ENCODE results near the gene PADI6.

The PADI6 gene

DNA sequence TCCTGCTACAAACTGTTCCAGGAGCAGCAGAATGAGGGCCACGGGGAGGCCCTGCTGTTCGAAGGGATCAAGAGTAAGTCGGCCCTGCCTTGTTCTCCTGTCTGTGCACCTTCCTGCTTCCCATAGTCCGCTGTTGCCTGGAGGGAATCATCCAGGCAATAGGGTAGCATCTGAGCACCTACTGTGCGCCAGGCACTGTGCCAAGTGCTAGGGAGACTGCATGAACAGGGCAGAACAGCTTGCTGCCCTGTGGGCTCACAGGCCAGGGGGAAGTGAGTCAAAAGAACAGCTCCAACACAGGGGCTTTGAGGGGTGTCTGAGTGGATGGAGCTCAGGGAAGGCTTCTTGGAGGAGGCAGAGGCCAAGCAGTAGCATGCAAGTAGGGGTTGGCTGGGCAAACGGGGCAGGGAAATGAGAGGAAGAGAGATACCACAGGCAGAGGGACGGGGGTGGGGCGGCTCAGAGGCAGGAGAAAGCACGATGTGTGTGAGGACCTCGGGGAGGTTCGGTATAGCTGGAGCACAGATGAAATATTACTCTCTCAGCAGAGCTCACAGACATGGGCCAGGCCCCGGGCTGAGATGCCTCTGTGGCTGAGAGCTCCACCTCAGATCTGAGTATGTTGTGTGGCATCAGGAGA is 15.5 kb upstream of the PADI6 start:
- no peak for DNase-seq (ENCODE audit: low spot score)

DNA sequence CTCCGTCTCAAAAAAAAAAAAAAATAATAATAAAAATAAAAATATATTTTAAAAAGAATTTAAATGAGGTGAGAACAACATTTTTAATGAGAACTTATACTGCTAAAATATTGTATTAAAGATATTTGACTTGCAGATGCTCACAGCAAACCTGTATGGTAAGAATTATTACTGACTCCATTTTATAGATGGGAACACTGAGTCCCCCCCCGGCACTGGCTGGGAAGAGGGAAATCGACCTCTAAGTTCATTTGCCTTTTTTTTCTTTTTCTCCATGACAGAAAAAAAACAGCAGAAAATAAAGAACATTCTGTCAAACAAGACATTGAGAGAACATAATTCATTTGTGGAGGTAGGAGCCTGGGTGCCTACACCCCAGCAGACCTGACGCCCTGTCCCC is 13.4 kb upstream of the PADI6 start:
- DNase-seq (ENCODE audit: low spot score) = no peak

- DNase-seq (ENCODE audit: low spot score) = no peak
Observed at GRCh38 chr1:17359031-17359430, 13.0 kb upstream of the PADI6 start.

DNA sequence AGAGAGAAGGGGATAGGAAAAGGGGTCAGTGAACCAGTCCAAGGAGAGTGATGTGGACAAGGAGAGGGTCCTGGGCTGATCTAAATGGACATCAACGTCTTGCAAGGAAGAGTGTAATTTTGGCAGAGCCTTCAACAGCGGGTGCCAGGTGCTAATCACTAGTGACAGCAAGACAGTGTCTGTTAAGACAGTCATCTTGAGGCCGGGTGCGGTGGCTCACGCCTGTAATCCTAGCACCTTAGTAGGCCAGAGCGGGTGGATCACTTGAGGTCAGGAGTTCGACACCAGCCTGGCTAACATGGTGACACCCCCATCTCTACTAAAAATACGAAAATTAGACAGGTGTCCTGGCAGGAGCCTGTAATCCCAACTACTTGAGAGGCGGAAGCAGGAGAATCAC is 12.2 kb upstream of the PADI6 start:
- no peak for DNase-seq (ENCODE audit: low spot score)

GRCh38 chr1:17360272-17360956 is 11.6 kb upstream of the PADI6 start:
- no peak for DNase-seq (ENCODE audit: low spot score)

DNA sequence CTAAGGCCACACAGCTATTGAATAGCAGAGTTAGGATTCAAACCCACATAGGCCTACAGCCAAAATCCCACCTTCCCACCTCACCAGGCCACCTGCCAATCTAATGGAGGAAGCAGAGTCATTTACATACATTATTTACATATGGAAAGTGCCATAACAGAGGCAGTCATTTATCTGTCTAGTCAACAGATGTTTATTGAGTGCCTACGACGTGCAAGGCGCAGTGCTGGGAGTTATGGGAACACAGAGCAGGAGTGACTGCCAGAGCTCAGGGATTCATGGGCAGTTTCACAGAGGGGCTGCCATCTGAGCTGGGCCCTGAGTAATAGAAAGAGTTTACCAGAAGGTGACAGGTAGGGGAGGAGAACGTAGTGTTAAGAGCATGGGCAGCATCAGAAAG is 10.3 kb upstream of the PADI6 start:
- no peak for DNase-seq (ENCODE audit: low spot score)

DNA sequence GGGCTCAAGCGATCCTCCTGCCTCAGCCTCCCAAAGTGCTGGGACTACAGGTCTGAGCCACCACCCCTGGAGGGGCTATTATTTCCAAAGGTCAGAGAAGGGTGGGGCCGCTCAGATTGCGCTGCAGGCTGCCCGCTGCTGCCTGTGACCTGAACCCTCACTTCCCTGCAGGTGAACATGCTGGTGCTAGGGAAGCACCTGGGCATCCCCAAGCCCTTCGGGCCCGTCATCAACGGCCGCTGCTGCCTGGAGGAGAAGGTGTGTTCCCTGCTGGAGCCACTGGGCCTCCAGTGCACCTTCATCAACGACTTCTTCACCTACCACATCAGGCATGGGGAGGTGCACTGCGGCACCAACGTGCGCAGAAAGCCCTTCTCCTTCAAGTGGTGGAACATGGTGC is 8.6 kb upstream of the PADI6 start:
- DNase-seq (ENCODE audit: low spot score) = no peak

- no peak for DNase-seq (ENCODE audit: low spot score)
Observed at GRCh38 chr1:17363771-17364170, 8.2 kb upstream of the PADI6 start.

DNA sequence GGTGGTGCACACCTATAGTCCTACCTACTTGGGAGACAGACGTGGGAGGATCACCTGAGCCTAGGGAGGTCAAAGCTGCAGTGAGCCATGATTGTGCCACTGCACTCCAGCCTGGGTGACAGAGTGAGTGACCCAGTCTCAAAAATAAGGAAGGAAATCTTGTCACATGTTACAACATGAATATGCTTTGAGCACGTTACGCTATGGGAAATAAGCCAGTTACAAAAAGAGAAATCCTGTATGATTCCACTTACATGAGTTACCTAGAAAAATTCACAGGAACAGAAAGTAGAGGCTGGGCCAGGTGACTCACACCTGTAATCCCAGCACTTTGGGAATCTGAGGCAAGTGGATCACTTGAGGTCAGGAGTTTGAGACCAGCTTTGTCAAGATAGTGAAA is 6.7 kb upstream of the PADI6 start:
- DNase-seq (ENCODE audit: low spot score) = no peak

DNA sequence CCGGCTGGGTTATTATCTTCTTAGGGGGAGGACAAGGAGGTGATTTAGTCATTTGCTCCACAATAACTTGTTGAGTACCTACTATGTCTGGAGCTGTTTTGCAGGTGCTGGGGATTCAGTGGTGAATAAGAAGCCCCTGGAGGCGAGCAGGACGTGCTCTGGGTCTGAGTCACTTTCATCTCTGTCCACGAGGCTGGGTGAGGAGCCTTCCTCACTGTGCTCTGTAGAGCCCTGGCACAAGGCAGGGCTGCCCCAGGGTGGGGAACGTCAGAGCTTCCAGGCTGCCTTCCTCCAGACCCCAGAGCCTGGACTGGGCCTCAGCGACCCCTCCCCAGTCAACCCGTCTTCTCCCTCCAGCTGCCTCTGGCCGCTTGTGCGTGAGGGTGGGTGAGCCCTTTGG is 2.5 kb upstream of the PADI6 start:
- DNase-seq (ENCODE audit: low spot score) = peak; percentile 46

DNA sequence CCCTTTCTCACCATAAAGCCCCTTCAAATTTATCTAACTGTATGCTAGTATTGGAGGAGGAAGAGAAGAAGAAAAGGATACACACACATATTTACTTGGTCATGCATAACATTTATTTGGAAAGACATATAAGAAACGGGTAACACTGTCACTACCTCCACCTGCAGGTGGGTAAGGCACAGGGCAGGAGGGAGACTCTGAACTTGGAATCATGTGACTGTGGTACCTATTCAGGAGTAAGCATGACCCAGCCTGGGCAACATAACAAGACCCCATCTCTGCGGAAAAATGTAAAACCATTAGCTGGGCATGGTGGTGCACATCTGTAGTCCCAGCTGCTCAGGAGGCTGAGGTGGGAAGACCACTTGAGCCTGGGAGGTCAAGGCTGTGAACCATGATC is 1.4 kb upstream of the PADI6 start:
- DNase-seq (ENCODE audit: low spot score) = no peak

- no peak for DNase-seq (ENCODE audit: low spot score)
Observed at GRCh38 chr1:17372955-17373354, 959 bp downstream of the PADI6 start.

- DNase-seq (ENCODE audit: low spot score) = no peak
Observed at GRCh38 chr1:17375651-17376050, 3.7 kb downstream of the PADI6 start.

DNA sequence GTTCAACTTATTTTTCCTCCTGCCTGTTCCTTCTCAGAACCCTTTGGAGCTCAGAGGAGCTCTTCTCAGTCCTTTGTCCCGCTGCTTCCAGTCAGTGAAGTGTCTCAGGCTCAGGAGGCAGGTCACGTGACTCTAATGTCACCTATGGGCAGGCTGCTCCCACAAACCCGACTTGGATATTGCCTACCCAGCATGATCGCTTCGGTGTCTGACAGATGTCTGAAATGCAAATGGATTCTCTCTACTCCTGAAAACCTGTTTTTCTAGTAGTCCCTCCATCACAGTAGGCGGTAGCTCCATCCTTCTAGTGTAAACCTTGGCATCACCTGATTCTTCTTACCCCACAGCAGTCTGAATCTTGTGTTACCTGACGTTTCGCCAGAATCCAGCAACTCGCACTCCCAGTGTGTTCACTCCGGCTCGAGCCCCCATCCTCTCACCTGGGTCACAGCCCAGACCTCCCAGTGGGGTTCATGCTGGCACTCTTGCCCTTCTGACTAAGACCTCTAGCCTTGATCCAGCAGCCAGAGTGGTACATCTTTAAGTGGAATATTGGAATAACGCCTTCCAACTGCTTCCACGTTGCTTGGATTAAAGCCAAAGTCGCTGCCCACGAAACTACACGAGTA is 5.4 kb downstream of the PADI6 start:
- no peak for DNase-seq (ENCODE audit: low spot score)

DNA sequence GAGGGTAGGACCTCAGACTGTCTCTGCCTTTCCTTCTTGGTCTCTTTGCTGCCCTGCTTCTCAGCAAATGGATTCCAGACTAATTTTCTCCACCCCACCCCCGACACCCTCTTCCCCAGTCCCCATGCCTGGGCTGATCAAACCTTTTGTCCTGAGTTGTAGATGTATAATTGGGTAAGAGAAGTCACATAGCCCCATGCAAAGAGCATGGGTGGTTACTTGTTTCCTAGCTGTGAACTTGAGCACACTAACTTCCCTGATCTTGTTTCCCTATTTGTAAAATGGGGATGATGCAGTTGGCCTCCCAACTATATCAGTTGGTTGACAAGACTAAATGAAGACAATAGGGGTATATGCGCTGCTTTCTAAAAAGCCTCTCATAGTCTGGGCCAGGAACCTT is 9.2 kb downstream of the PADI6 start:
- DNase-seq (ENCODE audit: low spot score) = no peak

- DNase-seq (ENCODE audit: low spot score) = no peak
Observed at GRCh38 chr1:17392199-17392740, 20.3 kb downstream of the PADI6 start.

DNA sequence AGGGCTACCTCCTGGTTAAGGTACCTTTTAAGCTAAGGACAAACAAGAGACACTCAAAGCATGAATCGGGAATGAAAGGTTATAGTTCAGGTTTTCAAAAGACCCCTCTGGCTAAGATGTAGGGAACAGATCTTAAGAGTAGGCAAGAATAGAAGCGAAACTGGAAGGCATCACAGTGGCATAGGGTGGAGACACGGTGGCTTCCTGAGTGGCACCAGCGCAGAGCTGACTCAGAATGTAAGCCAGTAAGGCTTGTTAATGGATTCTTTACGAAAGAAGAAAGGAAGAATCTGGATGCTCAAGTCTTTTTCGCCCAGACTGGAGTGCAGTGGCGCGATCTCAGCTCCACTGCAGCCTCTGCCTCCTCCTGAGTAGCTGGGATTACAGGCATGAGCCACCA is 21.2 kb downstream of the PADI6 start:
- no peak for DNase-seq (ENCODE audit: low spot score)

GRCh38 chr1:17397910-17398695 is 26.1 kb downstream of the PADI6 start:
- no peak for DNase-seq (ENCODE audit: low spot score)

- DNase-seq (ENCODE audit: low spot score) = no peak
Observed at GRCh38 chr1:17400725-17401341, 28.8 kb downstream of the PADI6 start.

GRCh38 chr1:17401841-17402240 is 29.8 kb downstream of the PADI6 start:
- DNase-seq (ENCODE audit: low spot score) = no peak

- DNase-seq (ENCODE audit: low spot score) = no peak
Observed at GRCh38 chr1:17403081-17403480, 31.1 kb downstream of the PADI6 start.

DNA sequence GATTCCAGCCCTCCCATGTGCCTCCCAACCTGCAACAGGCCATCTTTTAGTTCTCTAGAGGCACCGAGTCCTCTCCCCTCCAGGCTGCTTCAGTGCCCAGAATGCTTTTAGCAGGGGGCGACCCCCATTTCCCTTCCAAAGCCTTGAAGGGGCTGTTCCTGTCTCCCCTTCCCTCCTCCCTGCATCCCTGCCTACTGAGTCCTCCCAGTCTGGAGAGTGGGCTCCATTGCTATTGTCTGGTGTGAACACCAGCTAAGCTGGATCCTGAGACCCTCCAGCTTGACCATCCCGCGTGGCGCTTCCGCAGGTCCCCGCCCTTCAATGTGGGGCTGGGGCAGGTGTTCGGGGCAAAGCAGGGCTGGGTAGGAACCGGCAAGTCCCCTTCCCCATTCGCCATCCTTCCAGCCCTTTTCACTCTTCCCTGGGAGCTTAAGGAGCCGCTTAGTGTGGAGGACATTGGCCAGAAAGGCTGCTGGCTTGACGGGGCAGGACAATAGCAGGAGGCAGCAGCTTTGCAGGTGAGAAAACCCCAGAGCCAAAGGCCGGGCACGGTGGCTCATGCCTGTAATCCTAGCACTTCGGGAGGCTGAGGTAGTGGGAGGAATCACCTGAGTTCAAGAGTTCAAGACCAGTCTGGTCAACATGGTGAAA is 32.2 kb downstream of the PADI6 start:
- DNase-seq (ENCODE audit: low spot score) = no peak
